ENCODE results near the gene RAB33A. TPM values are rescaled to one million over a fixed set of nuclear protein-coding genes. Genes with fewer than 3 reads are reported as not detected.

RAB33A gene
- total and polyA plus RNA-seq, 2 donors (not counting 3 experiments of a cell fraction or from before 2014, with no cell fraction given): 0.91 to 1.6 TPM

GRCh38 chrX:130158311-130158710, 13.5 kb upstream of the RAB33A start:
- no peak for FAIRE-seq
- dilution Hi-C loops (cut with MboI; ENCODE audit: extremely low pct_ligation_motif_present, low sequenced_read_pairs) (no loop called here), intact Hi-C loops (cut with micrococcal nuclease) (no loop called here)
- Histone ChIP-seq H3K9me3 (replicated peaks; ENCODE audit: control insufficient read depth, insufficient read depth, low read length) (no peaks in the 10 kb centered on the region), H3K9ac (replicated peaks; ENCODE audit: extremely low read depth, insufficient read depth, low read length) (no peak overlapping the region), H2AFZ (ENCODE audit: low read depth, low read length) (no peak overlapping the region), H3K79me2 (ENCODE audit: control insufficient read depth, insufficient read depth, low read length) (no peaks in the 10 kb centered on the region), H3K4me1 (ENCODE audit: control insufficient read depth, extremely low read depth, insufficient read depth, low read length) (no peaks in the 10 kb centered on the region), H3K27ac (ENCODE audit: insufficient read depth, low read depth, low read length) (no peak overlapping the region), H3K9me1 (replicated peaks; ENCODE audit: control insufficient read depth, extremely low read depth, insufficient read depth, low read length) (no peaks in the 10 kb centered on the region), H4K20me1 (replicated peaks; ENCODE audit: control insufficient read depth, extremely low read depth, insufficient read depth, low read length) (no peaks in the 10 kb centered on the region), H3K4me3 (replicated peaks in 1 of 3; ENCODE audit: insufficient read depth in 1 of 3, low read depth in 1 of 3, low read length in 3 of 3) (no peak overlapping the region), H3K27me3 (ENCODE audit: control insufficient read depth in 2 of 2, insufficient read depth in 2 of 2, low read length in 2 of 2) (no peaks in the 10 kb centered on the region), H3K4me2 (ENCODE audit: insufficient read depth, low read length) (no peak overlapping the region), H3K36me3 (ENCODE audit: control insufficient read depth in 2 of 2, extremely low read depth in 1 of 2, insufficient read depth in 2 of 2, low read length in 2 of 2) (no peaks in the 10 kb centered on the region)
- ChIA-PET CTCF (no interaction called here), POLR2A (no interaction called here)
- BruUV-seq (replicated peaks): no TSS peak
- no peak for DNase-seq (ENCODE audit: low read depth, low spot score)
- no peak for TF ChIP-seq JUN (IDR thresholded peaks at IDR 0.05; ENCODE audit: borderline replicate concordance, insufficient read depth, insufficient read length, low read depth)

- H3K9me3 ChIP-seq (replicated peaks; ENCODE audit: control insufficient read depth, insufficient read depth, low read length): no peaks in the 10 kb centered on the region
- POLR2A ChIA-PET: no interaction called here
- dilution Hi-C loops (cut with MboI; ENCODE audit: extremely low pct_ligation_motif_present, low sequenced_read_pairs): no loop called here
These were observed 12.0 kb upstream of the RAB33A start for GRCh38 chrX:130159776-130160175.

More at GRCh38 chrX:130159776-130160175, 12.0 kb upstream of the RAB33A start:
- Histone ChIP-seq H3K27ac (ENCODE audit: insufficient read depth, low read depth, low read length) (no peak overlapping the region), H3K9me1 (replicated peaks; ENCODE audit: control insufficient read depth, extremely low read depth, insufficient read depth, low read length) (no peaks in the 10 kb centered on the region), H3K27me3 (ENCODE audit: control insufficient read depth in 2 of 2, insufficient read depth in 2 of 2, low read length in 2 of 2) (no peaks in the 10 kb centered on the region), H3K79me2 (ENCODE audit: control insufficient read depth, insufficient read depth, low read length) (peaks cover 3% of the 10 kb centered on the region), H3K36me3 (ENCODE audit: control insufficient read depth in 2 of 2, extremely low read depth in 1 of 2, insufficient read depth in 2 of 2, low read length in 2 of 2) (no peaks in the 10 kb centered on the region), H3K9ac (replicated peaks; ENCODE audit: extremely low read depth, insufficient read depth, low read length) (no peak overlapping the region), H2AFZ (ENCODE audit: low read depth, low read length) (no peak overlapping the region), H3K4me1 (ENCODE audit: control insufficient read depth, extremely low read depth, insufficient read depth, low read length) (peaks cover 5% of the 10 kb centered on the region), H3K4me2 (ENCODE audit: insufficient read depth, low read length) (no peak overlapping the region), H4K20me1 (replicated peaks; ENCODE audit: control insufficient read depth, extremely low read depth, insufficient read depth, low read length) (no peaks in the 10 kb centered on the region), H3K4me3 (replicated peaks in 1 of 3; ENCODE audit: insufficient read depth in 1 of 3, low read depth in 1 of 3, low read length in 3 of 3) (no peak overlapping the region)
- TF ChIP-seq POLR2A (IDR thresholded peaks at IDR 0.05; ENCODE audit: low read depth, low read length): no peak
- TF ChIP-seq GATA2 (IDR thresholded peaks at IDR 0.05; ENCODE audit: insufficient read depth, insufficient read length, low read depth, low read length): no peak
- no peak for TF ChIP-seq MAX (IDR thresholded peaks at IDR 0.05; ENCODE audit: insufficient read depth, insufficient read length)
- no peak for TF ChIP-seq FOS (IDR thresholded peaks at IDR 0.05; ENCODE audit: borderline replicate concordance, insufficient read depth, low read length)
- TF ChIP-seq JUN (IDR thresholded peaks at IDR 0.05; ENCODE audit: borderline replicate concordance, insufficient read depth, insufficient read length, low read depth): no peak
- TF ChIP-seq POLR2AphosphoS5 (IDR thresholded peaks at IDR 0.05; ENCODE audit: insufficient read depth, low read depth, low read length): no peak
- TF ChIP-seq CTCF (IDR thresholded peaks at IDR 0.05; ENCODE audit: extremely low read depth in 1 of 2, insufficient read depth in 1 of 2, low read depth in 1 of 2, low read length in 2 of 2): no peak
- TF ChIP-seq EZH2 (IDR thresholded peaks at IDR 0.05; ENCODE audit: borderline replicate concordance, low read depth, low read length, severe bottlenecking): no peak
- TF ChIP-seq MYC (IDR thresholded peaks at IDR 0.05; ENCODE audit: low read depth, low read length): no peak
- CTCF ChIA-PET: interaction anchor here (1.0 to 1.2 kb wide), 2 partner anchors 80 to 99 kb away, joined by 3 to 4 read pairs; no protein-coding TSS in a partner anchor
- intact Hi-C loops (cut with micrococcal nuclease): no loop called here
- DNase-seq (ENCODE audit: low read depth, low spot score) (no peak), FAIRE-seq (no peak)
- BruUV-seq (replicated peaks): no TSS peak
